BJ (cell line): Measurements from ENCODE around the gene GDF9. TPM values are rescaled to one million over a fixed set of nuclear protein-coding genes. Genes with fewer than 3 reads are reported as not detected.

Experiments used
- CTCF ChIA-PET: fragments of 350-600 bp; formaldehyde crosslinking; extraction: SDS; loops from one replicate; lab custom pipeline; 2021; ENCODE audit warnings: antibody characterized with exemption, inconsistent platforms; lab: Yijun Ruan, JAX
- POLR2A ChIA-PET: fragments of 300-600 bp; sonication (Branson Sonifier 250); formaldehyde crosslinking; extraction: SDS; loops from one replicate; lab custom pipeline; 2021; ENCODE audit warnings: antibody characterized with exemption; lab: Charles Lee
- DNase-seq: peaks from one replicate; pipeline ENCODE4 v3.0.0-alpha.2; 2011; ENCODE audit warnings: low read depth
- H3K27me3 ChIP-seq: 2 replicates; pipeline ENCODE4 v1.6.0; 2011; ENCODE audit warnings: low read length; ENCODE audit not compliant: control insufficient read depth, insufficient read depth
- H3K36me3 ChIP-seq: 2 replicates; pipeline ENCODE4 v1.5.1; 2011; ENCODE audit warnings: low read length; ENCODE audit not compliant: control insufficient read depth, insufficient read depth
- H3K4me3 ChIP-seq: 2 replicates; pipeline ENCODE4 v1.5.1; 2011; ENCODE audit warnings: low read depth, mild to moderate bottlenecking, control low read depth, low read length
- polyA plus RNA-seq: library from polyadenylated mRNA; depleted of rRNA; stranded (reverse); fragments of >200 nt; gene quantifications from 2 replicates; pipeline ENCODE4 v1.2.3, GENCODE V29; 2011
- TF ChIP-seq, protein P1 (sequence below): IDR thresholded peaks from 2 replicates; pipeline ENCODE4 v1.5.1; 2011; ENCODE audit warnings: low read depth, mild to moderate bottlenecking, control low read depth, inconsistent platforms, low read length, moderate library complexity; ENCODE audit not compliant: insufficient read depth

GDF9 gene
- polyA plus RNA-seq, 1 experiment, result 0.20 TPM

DNA sequence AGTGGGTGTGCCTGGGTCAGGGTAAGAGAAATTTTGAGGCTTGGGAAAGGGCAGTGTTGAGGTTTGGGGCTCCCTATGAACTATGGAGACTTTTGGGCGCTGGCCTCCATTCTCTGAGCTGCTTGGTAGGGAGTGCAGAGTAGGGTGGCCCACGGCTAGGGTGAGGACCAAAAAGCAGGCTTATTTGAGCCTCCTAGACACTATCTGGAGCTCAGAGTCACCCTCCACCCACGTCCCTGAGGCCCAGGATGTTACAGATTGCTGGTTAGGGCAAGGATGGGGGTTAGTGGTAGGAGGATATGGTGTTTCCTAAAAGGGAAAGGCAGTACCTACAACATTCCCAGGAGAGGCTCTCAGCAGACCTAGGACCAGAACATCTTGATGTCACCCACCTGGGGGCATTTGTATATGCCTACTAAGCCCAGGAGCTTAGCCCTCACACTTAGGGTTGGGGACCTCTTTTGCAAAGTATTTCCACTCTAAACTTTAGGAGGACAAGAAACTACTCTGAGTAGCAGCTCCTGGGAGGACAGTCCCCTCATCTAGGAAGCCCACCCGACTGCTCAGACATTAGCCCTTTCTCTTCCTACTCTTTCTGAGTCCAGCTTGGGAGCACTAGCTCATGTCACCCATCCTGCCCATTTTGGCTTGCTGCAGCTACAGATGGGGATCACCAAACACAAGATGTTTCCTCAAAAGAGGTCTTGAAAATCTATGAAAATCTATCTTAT lies 38.2 kb downstream of the GDF9 start:
- Histone ChIP-seq H3K36me3 (peaks cover 9% of the 10 kb centered on the region), H3K4me3 (no peak overlapping the region), H3K27me3 (no peaks in the 10 kb centered on the region)
- POLR2A ChIA-PET, result interaction anchor here (0.6 kb wide), 1 partner anchor 48 kb away, joined by 4 read pairs; no protein-coding TSS in a partner anchor
- TF ChIP-seq, protein P1, sequence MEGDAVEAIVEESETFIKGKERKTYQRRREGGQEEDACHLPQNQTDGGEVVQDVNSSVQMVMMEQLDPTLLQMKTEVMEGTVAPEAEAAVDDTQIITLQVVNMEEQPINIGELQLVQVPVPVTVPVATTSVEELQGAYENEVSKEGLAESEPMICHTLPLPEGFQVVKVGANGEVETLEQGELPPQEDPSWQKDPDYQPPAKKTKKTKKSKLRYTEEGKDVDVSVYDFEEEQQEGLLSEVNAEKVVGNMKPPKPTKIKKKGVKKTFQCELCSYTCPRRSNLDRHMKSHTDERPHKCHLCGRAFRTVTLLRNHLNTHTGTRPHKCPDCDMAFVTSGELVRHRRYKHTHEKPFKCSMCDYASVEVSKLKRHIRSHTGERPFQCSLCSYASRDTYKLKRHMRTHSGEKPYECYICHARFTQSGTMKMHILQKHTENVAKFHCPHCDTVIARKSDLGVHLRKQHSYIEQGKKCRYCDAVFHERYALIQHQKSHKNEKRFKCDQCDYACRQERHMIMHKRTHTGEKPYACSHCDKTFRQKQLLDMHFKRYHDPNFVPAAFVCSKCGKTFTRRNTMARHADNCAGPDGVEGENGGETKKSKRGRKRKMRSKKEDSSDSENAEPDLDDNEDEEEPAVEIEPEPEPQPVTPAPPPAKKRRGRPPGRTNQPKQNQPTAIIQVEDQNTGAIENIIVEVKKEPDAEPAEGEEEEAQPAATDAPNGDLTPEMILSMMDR, result no peak
- CTCF ChIA-PET, result interaction anchor here (0.6 to 9.4 kb wide), 12 partner anchors 8 to 441 kb away, joined by 3 to 111 read pairs (median 10); partner anchors contain the start of genes GDF9 and UQCRQ
- DNase-seq, result no peak

DNA sequence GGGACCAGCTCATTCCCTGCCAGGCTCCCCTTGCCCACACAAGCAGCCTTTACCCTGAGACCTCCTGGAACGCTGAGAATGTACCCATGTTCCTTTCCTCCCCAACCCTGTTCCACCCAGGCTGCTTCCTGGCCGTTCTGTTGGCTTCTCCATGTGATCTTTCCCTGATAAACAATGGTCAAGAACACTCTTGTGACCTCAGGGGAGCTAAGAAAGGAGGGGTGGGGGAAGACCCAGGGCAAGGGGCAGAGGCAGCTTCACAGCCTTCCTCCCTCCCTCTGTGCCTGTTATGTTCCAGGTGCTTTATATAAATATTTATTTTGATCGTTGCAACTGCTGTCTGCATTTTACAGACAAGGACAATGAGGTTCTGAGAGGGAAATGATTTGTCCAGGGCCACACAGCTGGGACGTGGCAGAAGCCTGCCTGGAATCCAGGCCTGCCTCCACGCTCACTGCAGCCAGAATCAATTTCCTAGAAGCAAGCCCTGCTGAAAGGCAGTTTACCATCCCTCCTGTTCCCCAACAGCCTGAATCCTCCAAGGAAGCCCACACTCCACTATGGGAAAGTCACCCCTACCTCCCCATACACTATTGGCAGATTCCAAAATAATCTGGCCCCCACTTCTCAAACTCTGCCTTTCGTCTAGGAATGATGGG lies 39.7 kb downstream of the GDF9 start:
- CTCF ChIA-PET, result interaction anchor here (1.0 to 9.4 kb wide), 2 partner anchors 8 to 59 kb away, joined by 3 to 111 read pairs; no protein-coding TSS in a partner anchor

DNA sequence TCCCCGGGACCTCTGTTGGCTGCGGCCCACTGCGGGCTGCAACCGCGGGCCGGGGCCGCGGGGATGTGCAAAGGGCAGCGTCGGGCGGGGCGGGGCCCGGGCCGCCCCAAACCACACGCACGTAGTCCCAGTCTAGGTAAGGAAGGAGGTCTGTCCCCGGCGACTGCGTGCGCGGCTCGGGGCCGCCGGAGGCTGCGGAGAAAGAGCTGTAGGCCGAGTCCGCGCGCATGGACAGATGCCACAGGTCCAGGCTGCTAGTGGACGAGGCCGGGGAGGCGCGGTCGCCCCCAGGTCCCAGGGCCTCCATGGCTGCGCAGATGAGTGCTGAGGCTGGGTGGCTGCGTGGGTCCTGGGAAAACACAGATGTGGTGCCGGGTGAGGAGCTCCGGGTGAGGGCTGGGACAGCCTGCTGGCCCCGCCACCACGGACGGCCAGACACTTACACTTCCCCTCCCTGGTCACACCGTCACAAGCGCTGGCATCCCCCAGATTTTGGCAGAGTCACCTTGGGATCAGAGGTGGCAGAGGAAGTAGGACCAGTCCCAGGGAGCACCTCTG lies 40.4 kb downstream of the GDF9 start:
- TF ChIP-seq, protein P1, result no peak
- Histone ChIP-seq H3K36me3 (peaks cover 9% of the 10 kb centered on the region), H3K4me3 (no peak overlapping the region), H3K27me3 (no peaks in the 10 kb centered on the region)
- no peak for DNase-seq
- POLR2A ChIA-PET, result no interaction called here
- CTCF ChIA-PET, result interaction anchor here (1.0 to 9.4 kb wide), 3 partner anchors 8 to 59 kb away, joined by 3 to 111 read pairs (median 3); no protein-coding TSS in a partner anchor

More for the DNA sequence above, 39.7 kb downstream of the GDF9 start:
- peaks cover 9% of the 10 kb centered on the region for H3K36me3 ChIP-seq
- no peaks in the 10 kb centered on the region for H3K27me3 ChIP-seq
- no peak overlapping the region for H3K4me3 ChIP-seq
- DNase-seq, result no peak
- TF ChIP-seq, protein P1, result no peak
- POLR2A ChIA-PET, result no interaction called here

DNA sequence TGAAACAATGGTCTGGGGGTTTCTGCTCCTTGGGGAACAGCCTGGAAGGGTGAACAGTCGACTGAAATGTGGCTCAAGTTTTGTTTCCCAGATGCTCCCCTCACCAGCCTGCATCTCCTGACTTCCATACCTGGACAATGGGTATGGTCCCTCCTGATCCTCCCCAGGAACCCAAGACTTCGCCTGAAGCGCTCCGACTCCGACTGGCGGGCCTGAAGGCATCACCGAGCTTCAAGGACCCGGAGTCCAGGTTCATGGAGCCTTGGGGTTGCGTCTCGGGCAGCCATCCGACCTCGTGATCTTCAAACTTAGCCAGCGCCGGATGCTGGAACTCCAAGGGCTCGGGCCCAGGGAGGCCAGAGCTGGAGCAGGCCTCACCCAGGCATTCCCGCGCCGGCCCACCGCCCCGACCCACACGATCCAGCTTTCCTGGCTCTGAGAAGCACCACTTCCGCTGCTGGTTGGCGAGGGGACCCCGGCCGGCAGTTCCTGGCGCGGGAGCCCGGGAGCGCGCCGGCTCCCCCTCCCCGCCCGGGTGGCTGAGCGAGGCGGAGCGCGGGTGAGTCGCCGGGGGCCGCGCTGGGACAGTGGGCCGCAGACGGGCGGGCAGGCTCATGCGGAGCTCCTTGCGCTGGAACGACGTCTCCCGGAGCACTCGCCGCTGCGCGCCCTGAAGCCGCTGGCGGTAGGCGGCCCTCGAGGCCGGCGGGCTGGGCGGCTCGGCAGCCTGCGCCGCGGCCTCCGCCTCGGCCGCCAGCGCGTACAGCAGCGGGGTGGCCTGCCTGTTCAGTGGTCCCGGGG lies 41.0 kb downstream of the GDF9 start:
- POLR2A ChIA-PET, result no interaction called here
- CTCF ChIA-PET, result interaction anchor here (1.0 to 9.4 kb wide), 3 partner anchors 10 to 60 kb away, joined by 3 to 111 read pairs (median 5); no protein-coding TSS in a partner anchor

More for the DNA sequence above, 41.0 kb downstream of the GDF9 start:
- Histone ChIP-seq H3K36me3 (peaks cover 9% of the 10 kb centered on the region), H3K4me3 (no peak overlapping the region), H3K27me3 (no peaks in the 10 kb centered on the region)
- no peak for DNase-seq
- TF ChIP-seq, protein P1, result no peak
